ENCODE measurements around the gene EPC2. TPM values are rescaled to one million over a fixed set of nuclear protein-coding genes. Genes with fewer than 3 reads are reported as not detected.
"Not testable (repeated sequence)": the region's sequence is repeated elsewhere in the genome, so short reads cannot be mapped to it uniquely, and the experiment has no call there.

Gene EPC2
- polyA plus RNA-seq, 1 donor = 27.9 TPM

- H3K27me3 ChIP-seq (ENCODE audit: control insufficient read depth, insufficient read depth, low read length) = no peaks in the 10 kb centered on the region
- no peaks in the 10 kb centered on the region for H3K9me3 ChIP-seq (ENCODE audit: control insufficient read depth, low read depth, low read length)
- H3K36me3 ChIP-seq (ENCODE audit: control insufficient read depth, insufficient read depth, low read length) = no peaks in the 10 kb centered on the region
- H3K4me1 ChIP-seq (ENCODE audit: control insufficient read depth, insufficient read depth, low read length) = peaks cover 4% of the 10 kb centered on the region
- no peak overlapping the region for H3K27ac ChIP-seq (ENCODE audit: low read length)
- no peak overlapping the region for H3K4me3 ChIP-seq (ENCODE audit: low read length)
- no peak for DNase-seq
- WGBS (ENCODE audit: insufficient coverage, low lambda C conversion rate) = 78% methylated on average over 1 of the region's 2 CpGs
Measured at GRCh38 chr2:148653437-148653836, 8.9 kb downstream of the EPC2 start.

GRCh38 chr2:148654435-148654834, 9.9 kb downstream of the EPC2 start:
- no CpG with 5 or more reads among the region's 6 CpGs for WGBS (ENCODE audit: insufficient coverage, low lambda C conversion rate)
- no peak for DNase-seq
- Histone ChIP-seq H3K36me3 (ENCODE audit: control insufficient read depth, insufficient read depth, low read length) (no peaks in the 10 kb centered on the region), H3K9me3 (ENCODE audit: control insufficient read depth, low read depth, low read length) (no peaks in the 10 kb centered on the region), H3K4me1 (ENCODE audit: control insufficient read depth, insufficient read depth, low read length) (peaks cover 4% of the 10 kb centered on the region), H3K27ac (ENCODE audit: low read length) (no peak overlapping the region), H3K27me3 (ENCODE audit: control insufficient read depth, insufficient read depth, low read length) (no peaks in the 10 kb centered on the region), H3K4me3 (ENCODE audit: low read length) (no peak overlapping the region)

- H3K4me3 ChIP-seq (ENCODE audit: low read length) = no peak overlapping the region
- peaks cover 4% of the 10 kb centered on the region for H3K4me1 ChIP-seq (ENCODE audit: control insufficient read depth, insufficient read depth, low read length)
- H3K9me3 ChIP-seq (ENCODE audit: control insufficient read depth, low read depth, low read length) = no peaks in the 10 kb centered on the region
- no peak for DNase-seq
- H3K36me3 ChIP-seq (ENCODE audit: control insufficient read depth, insufficient read depth, low read length) = no peaks in the 10 kb centered on the region
- no peaks in the 10 kb centered on the region for H3K27me3 ChIP-seq (ENCODE audit: control insufficient read depth, insufficient read depth, low read length)
- H3K27ac ChIP-seq (ENCODE audit: low read length) = no peak overlapping the region
- WGBS (ENCODE audit: insufficient coverage, low lambda C conversion rate) = no CpG with 5 or more reads among the region's 1 CpG
Measured at GRCh38 chr2:148656516-148656915, 12.0 kb downstream of the EPC2 start.

- Histone ChIP-seq H3K27ac (ENCODE audit: low read length) (no peak overlapping the region), H3K4me3 (ENCODE audit: low read length) (no peak overlapping the region), H3K27me3 (ENCODE audit: control insufficient read depth, insufficient read depth, low read length) (no peaks in the 10 kb centered on the region), H3K9me3 (ENCODE audit: control insufficient read depth, low read depth, low read length) (no peaks in the 10 kb centered on the region), H3K36me3 (ENCODE audit: control insufficient read depth, insufficient read depth, low read length) (no peaks in the 10 kb centered on the region), H3K4me1 (ENCODE audit: control insufficient read depth, insufficient read depth, low read length) (no peaks in the 10 kb centered on the region)
- peak; percentile 7 to 38 for DNase-seq
- 100% methylated on average over 1 of the region's 2 CpGs for WGBS (ENCODE audit: insufficient coverage, low lambda C conversion rate)
Measured at GRCh38 chr2:148658807-148659722, 14.5 kb downstream of the EPC2 start.

GRCh38 chr2:148660999-148661398, 16.4 kb downstream of the EPC2 start:
- no peaks in the 10 kb centered on the region for H3K36me3 ChIP-seq (ENCODE audit: control insufficient read depth, insufficient read depth, low read length)
- H3K4me3 ChIP-seq (ENCODE audit: low read length) = no peak overlapping the region
- no peak for DNase-seq
- H3K4me1 ChIP-seq (ENCODE audit: control insufficient read depth, insufficient read depth, low read length) = no peaks in the 10 kb centered on the region
- H3K9me3 ChIP-seq (ENCODE audit: control insufficient read depth, low read depth, low read length) = no peaks in the 10 kb centered on the region
- no peaks in the 10 kb centered on the region for H3K27me3 ChIP-seq (ENCODE audit: control insufficient read depth, insufficient read depth, low read length)
- no peak overlapping the region for H3K27ac ChIP-seq (ENCODE audit: low read length)

- not testable (repeated sequence) for H3K36me3 ChIP-seq (ENCODE audit: control insufficient read depth, insufficient read depth, low read length); DNase-seq; H3K4me3 ChIP-seq (ENCODE audit: low read length); H3K27me3 ChIP-seq (ENCODE audit: control insufficient read depth, insufficient read depth, low read length); H3K9me3 ChIP-seq (ENCODE audit: control insufficient read depth, low read depth, low read length); H3K27ac ChIP-seq (ENCODE audit: low read length); H3K4me1 ChIP-seq (ENCODE audit: control insufficient read depth, insufficient read depth, low read length)
- no CpG with 5 or more reads among the region's 8 CpGs for WGBS (ENCODE audit: insufficient coverage, low lambda C conversion rate)
Measured at GRCh38 chr2:148662332-148662731, 17.8 kb downstream of the EPC2 start.

- Histone ChIP-seq H3K27ac (ENCODE audit: low read length) (no peak overlapping the region), H3K4me3 (ENCODE audit: low read length) (no peak overlapping the region), H3K4me1 (ENCODE audit: control insufficient read depth, insufficient read depth, low read length) (no peaks in the 10 kb centered on the region), H3K36me3 (ENCODE audit: control insufficient read depth, insufficient read depth, low read length) (no peaks in the 10 kb centered on the region), H3K27me3 (ENCODE audit: control insufficient read depth, insufficient read depth, low read length) (no peaks in the 10 kb centered on the region), H3K9me3 (ENCODE audit: control insufficient read depth, low read depth, low read length) (no peaks in the 10 kb centered on the region)
- DNase-seq = no peak
- WGBS (ENCODE audit: insufficient coverage, low lambda C conversion rate) = no CpG with 5 or more reads among the region's 8 CpGs
Measured at GRCh38 chr2:148664229-148664628, 19.7 kb downstream of the EPC2 start.

- DNase-seq = no peak
- no peaks in the 10 kb centered on the region for H3K4me1 ChIP-seq (ENCODE audit: control insufficient read depth, insufficient read depth, low read length)
- no peak overlapping the region for H3K27ac ChIP-seq (ENCODE audit: low read length)
- no peaks in the 10 kb centered on the region for H3K27me3 ChIP-seq (ENCODE audit: control insufficient read depth, insufficient read depth, low read length)
- H3K9me3 ChIP-seq (ENCODE audit: control insufficient read depth, low read depth, low read length) = no peaks in the 10 kb centered on the region
- H3K36me3 ChIP-seq (ENCODE audit: control insufficient read depth, insufficient read depth, low read length) = no peaks in the 10 kb centered on the region
- no peak overlapping the region for H3K4me3 ChIP-seq (ENCODE audit: low read length)
Measured at GRCh38 chr2:148666555-148666954, 22.0 kb downstream of the EPC2 start.

- H3K9me3 ChIP-seq (ENCODE audit: control insufficient read depth, low read depth, low read length) = no peaks in the 10 kb centered on the region
- H3K4me3 ChIP-seq (ENCODE audit: low read length) = no peak overlapping the region
- no peak overlapping the region for H3K27ac ChIP-seq (ENCODE audit: low read length)
- 90% methylated on average over 2 of the region's 4 CpGs for WGBS (ENCODE audit: insufficient coverage, low lambda C conversion rate)
- H3K36me3 ChIP-seq (ENCODE audit: control insufficient read depth, insufficient read depth, low read length) = no peaks in the 10 kb centered on the region
- no peaks in the 10 kb centered on the region for H3K27me3 ChIP-seq (ENCODE audit: control insufficient read depth, insufficient read depth, low read length)
- no peak for DNase-seq
- no peaks in the 10 kb centered on the region for H3K4me1 ChIP-seq (ENCODE audit: control insufficient read depth, insufficient read depth, low read length)
Measured at GRCh38 chr2:148667113-148667836, 22.7 kb downstream of the EPC2 start.

GRCh38 chr2:148670773-148671172, 26.2 kb downstream of the EPC2 start:
- Histone ChIP-seq H3K27me3 (ENCODE audit: control insufficient read depth, insufficient read depth, low read length) (no peaks in the 10 kb centered on the region), H3K4me3 (ENCODE audit: low read length) (no peak overlapping the region), H3K27ac (ENCODE audit: low read length) (no peak overlapping the region), H3K36me3 (ENCODE audit: control insufficient read depth, insufficient read depth, low read length) (no peaks in the 10 kb centered on the region), H3K9me3 (ENCODE audit: control insufficient read depth, low read depth, low read length) (no peaks in the 10 kb centered on the region), H3K4me1 (ENCODE audit: control insufficient read depth, insufficient read depth, low read length) (no peaks in the 10 kb centered on the region)
- DNase-seq = no peak
- WGBS (ENCODE audit: insufficient coverage, low lambda C conversion rate) = no CpG with 5 or more reads among the region's 1 CpG
